ENCODE measurements around the gene SEBOX.

The SEBOX gene

GRCh38 chr17:28381141-28381825 is 16.3 kb upstream of the SEBOX start:
- no peak for DNase-seq (ENCODE audit: low read depth)
- H3K4me3 ChIP-seq (ENCODE audit: low read depth, low read length) = no peak overlapping the region
- peak; percentile 32 for TF ChIP-seq CTCF (IDR thresholded peaks at IDR 0.05; ENCODE audit: low read depth, low read length, missing control alignments)
- in situ Hi-C loops (cut with HindIII; ENCODE audit: low sequenced_read_pairs) = no loop called here

GRCh38 chr17:28379814-28380801 is 15.1 kb upstream of the SEBOX start:
- DNase-seq (ENCODE audit: low read depth) = no peak
- H3K4me3 ChIP-seq (ENCODE audit: low read depth, low read length) = no peak overlapping the region
- in situ Hi-C loops (cut with HindIII; ENCODE audit: low sequenced_read_pairs) = no loop called here
- no peak for TF ChIP-seq CTCF (IDR thresholded peaks at IDR 0.05; ENCODE audit: low read depth, low read length, missing control alignments)

GRCh38 chr17:28372945-28373274 is 7.9 kb upstream of the SEBOX start:
- TF ChIP-seq CTCF (IDR thresholded peaks at IDR 0.05; ENCODE audit: low read depth, low read length, missing control alignments) = no peak
- H3K4me3 ChIP-seq (ENCODE audit: low read depth, low read length) = peak overlapping the region; percentile 66
- no peak for DNase-seq (ENCODE audit: low read depth)
- in situ Hi-C loops (cut with HindIII; ENCODE audit: low sequenced_read_pairs) = no loop called here

- DNase-seq (ENCODE audit: low read depth) = no peak
- no peak for TF ChIP-seq CTCF (IDR thresholded peaks at IDR 0.05; ENCODE audit: low read depth, low read length, missing control alignments)
- in situ Hi-C loops (cut with HindIII; ENCODE audit: low sequenced_read_pairs) = no loop called here
- H3K4me3 ChIP-seq (ENCODE audit: low read depth, low read length) = peak overlapping the region; percentile 66
These were observed 7.4 kb upstream of the SEBOX start for GRCh38 chr17:28372203-28372944.

- no peak for TF ChIP-seq CTCF (IDR thresholded peaks at IDR 0.05; ENCODE audit: low read depth, low read length, missing control alignments)
- H3K4me3 ChIP-seq (ENCODE audit: low read depth, low read length) = peak within 1 kb of the TSS; percentile 66
- in situ Hi-C loops (cut with HindIII; ENCODE audit: low sequenced_read_pairs) = no loop called here
- peak; percentile 74 for DNase-seq (ENCODE audit: low read depth)
These were observed 6.5 kb upstream of the SEBOX start, which contains the start of gene SARM1 for GRCh38 chr17:28371245-28372202. SARM1 (plus strand) TSS chr17:28371694; CDS start chr17:28372033, 339 bp downstream.

Measured in astrocyte of the cerebellum (primary cell).